Cardiac muscle cell (in vitro differentiated cells and primary cell): ENCODE measurements around the gene PSMD4. TPM values are rescaled to one million over a fixed set of nuclear protein-coding genes. Genes with fewer than 3 reads are reported as not detected.
"Not testable (repeated sequence)": the region's sequence is repeated elsewhere in the genome, so short reads cannot be mapped to it uniquely, and the experiment has no call there.

Experiments used
- DNase-seq, 2 donors: peaks; one replicate each; pipeline versions ENCODE4 v3.0.0 to v3.0.0-alpha.2; 2010 to 2017; ENCODE audit warnings: low read depth in 1 of 2, low spot score in 1 of 2
- H3K27ac ChIP-seq: fragments of 200-600 bp; sonication (generic); 2 replicates; pipeline ENCODE4 v1.5.1; 2016
- H3K27me3 ChIP-seq: fragments of 200-600 bp; sonication (generic); 2 replicates; pipeline ENCODE4 v1.6.0; 2016; ENCODE audit warnings: control low read depth
- H3K36me3 ChIP-seq: fragments of 200-600 bp; sonication (generic); 2 replicates; pipeline ENCODE4 v1.5.1; 2016; ENCODE audit warnings: control low read depth
- H3K4me1 ChIP-seq: fragments of 200-600 bp; sonication (generic); 2 replicates; pipeline ENCODE4 v1.8.1; 2017; ENCODE audit warnings: low read depth, mild to moderate bottlenecking, mixed run types
- H3K4me3 ChIP-seq: fragments of 200-600 bp; sonication (generic); 2 replicates; pipeline ENCODE4 v1.5.1; 2016; ENCODE audit warnings: mild to moderate bottlenecking
- H3K9me3 ChIP-seq: fragments of 200-600 bp; sonication (generic); 2 replicates; pipeline ENCODE4 v1.5.1; 2017; ENCODE audit warnings: low read depth, mild to moderate bottlenecking, control low read depth
- CTCF ChIP-seq: IDR thresholded peaks from 2 replicates; pipeline ENCODE4 v1.5.1; 2012; ENCODE audit warnings: low read depth, mild to moderate bottlenecking, low read length
- polyA plus RNA-seq: library from polyadenylated mRNA; unstranded; fragments of >200 nt; fragmentation: Nextera tagmentation; extraction: Ambion mirVana; gene quantifications from 2 replicates; pipeline ENCODE4 v1.2.1, GENCODE V29; 2016
- total RNA-seq: library from RNA; depleted of rRNA; stranded (reverse); fragments of >200 nt; gene quantifications from 2 replicates; pipeline ENCODE4 v1.2.3, GENCODE V29; 2016

Gene PSMD4
- total RNA-seq (140 and 199 TPM in 2 replicates), polyA plus RNA-seq (246 and 277 TPM in 2 replicates)

- Histone ChIP-seq H3K9me3 (no peaks in the 10 kb centered on the region), H3K27ac (peak within 1 kb of the TSS; percentile 88), H3K4me1 (peaks cover 7% of the 10 kb centered on the region), H3K4me3 (peak within 1 kb of the TSS; percentile 91), H3K27me3 (no peaks in the 10 kb centered on the region), H3K36me3 (peaks cover 1% of the 10 kb centered on the region)
- DNase-seq, result peak; percentile 95 to 98
- TF ChIP-seq CTCF, result no peak
These were observed at the start of gene PSMD4 for GRCh38 chr1:151254217-151255213. Gene PSMD4 (plus strand): TSS chr1:151254734. CDS start chr1:151254783, 49 bp downstream.

DNA sequence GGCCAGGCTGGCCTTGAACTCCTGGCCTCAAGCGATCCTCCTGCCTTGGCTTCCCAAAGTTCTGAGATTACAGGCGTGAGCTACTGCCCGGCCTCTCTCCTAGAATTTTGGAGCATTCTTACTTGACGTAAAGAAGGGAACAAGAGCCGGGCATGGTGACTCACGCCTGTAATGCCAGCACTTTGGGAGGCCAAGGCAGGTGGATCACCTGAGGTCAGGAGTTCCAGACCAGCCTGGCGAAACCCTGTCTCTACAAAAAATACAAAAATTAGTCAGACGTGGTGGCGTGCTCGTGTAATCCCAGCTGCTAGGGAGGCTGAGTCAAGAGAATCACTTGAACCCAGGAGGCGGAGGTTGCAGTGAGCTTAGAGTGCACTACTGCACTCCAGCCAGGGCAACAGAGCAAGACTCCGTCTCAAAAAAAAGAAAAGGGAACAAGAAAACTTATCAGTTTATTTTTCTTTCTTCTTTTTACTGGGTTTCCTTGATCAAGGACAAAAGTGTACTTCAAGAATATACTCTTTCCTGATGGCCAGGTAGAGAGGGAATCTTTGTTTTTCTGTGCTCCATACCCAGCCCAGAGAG lies 49.1 kb upstream of the PSMD4 start:
- not testable (repeated sequence) for H3K4me1 ChIP-seq, H3K27ac ChIP-seq, H3K4me3 ChIP-seq, DNase-seq, H3K27me3 ChIP-seq, H3K9me3 ChIP-seq
- H3K36me3 ChIP-seq, result peaks cover 18% of the 10 kb centered on the region

- Histone ChIP-seq H3K9me3 (no peaks in the 10 kb centered on the region), H3K36me3 (peaks cover 19% of the 10 kb centered on the region), H3K4me1 (peaks cover 3% of the 10 kb centered on the region), H3K27me3 (no peaks in the 10 kb centered on the region), H3K27ac (no peak overlapping the region), H3K4me3 (no peak overlapping the region)
- DNase-seq, result no peak
- TF ChIP-seq CTCF, result no peak
These were observed 43.7 kb upstream of the PSMD4 start for GRCh38 chr1:151210830-151211229.

DNA sequence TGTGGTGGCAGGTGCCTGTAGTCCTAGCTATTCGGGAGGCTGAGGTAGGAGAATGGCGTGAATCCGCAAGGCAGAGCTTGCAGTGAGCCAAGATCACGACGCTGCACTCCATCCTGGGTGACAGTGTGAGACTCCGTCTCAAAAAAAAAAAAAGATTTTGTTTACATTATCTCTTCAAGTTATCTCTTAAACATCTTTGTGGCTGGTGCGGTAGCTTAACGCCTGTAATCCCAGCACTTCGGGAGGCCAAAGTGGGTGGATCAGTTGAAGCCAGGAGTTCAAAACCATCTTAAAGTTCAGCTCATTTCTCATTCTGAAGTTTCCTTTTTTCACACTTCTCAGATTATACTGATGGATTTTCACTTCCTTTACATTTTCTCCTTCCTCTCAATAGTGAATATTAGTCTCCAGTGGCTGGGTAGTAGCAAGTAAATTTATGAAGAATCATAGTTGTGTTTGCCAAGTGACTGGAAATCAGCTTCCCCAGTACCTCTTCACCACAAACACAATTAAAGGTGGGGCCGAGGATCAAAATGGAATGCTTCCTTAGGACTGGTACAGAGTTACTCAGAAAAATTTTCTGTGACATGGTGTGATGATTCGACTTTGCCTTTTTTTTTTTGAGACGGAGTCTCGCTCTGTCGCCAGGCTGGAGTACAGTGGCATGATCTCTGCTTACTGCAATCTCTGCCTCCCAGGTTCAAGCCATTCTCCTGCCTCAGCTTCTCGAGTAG lies 42.4 kb upstream of the PSMD4 start:
- no peak for TF ChIP-seq CTCF
- Histone ChIP-seq H3K27me3 (no peaks in the 10 kb centered on the region), H3K4me3 (no peak overlapping the region), H3K9me3 (no peaks in the 10 kb centered on the region), H3K36me3 (peaks cover 17% of the 10 kb centered on the region), H3K27ac (no peak overlapping the region), H3K4me1 (peaks cover 3% of the 10 kb centered on the region)
- no peak for DNase-seq

GRCh38 chr1:151213560-151213959 lies 41.0 kb upstream of the PSMD4 start:
- Histone ChIP-seq H3K4me1 (peaks cover 3% of the 10 kb centered on the region), H3K27me3 (no peaks in the 10 kb centered on the region), H3K4me3 (no peak overlapping the region), H3K27ac (peak overlapping the region; percentile 25), H3K9me3 (no peaks in the 10 kb centered on the region), H3K36me3 (peaks cover 8% of the 10 kb centered on the region)
- no peak for TF ChIP-seq CTCF
- peak in 1 of 2 donors; percentile 27 for DNase-seq
